GM18520 (cell line): ENCODE results near the gene CSF1.
"Not testable (repeated sequence)": the region's sequence is repeated elsewhere in the genome, so short reads cannot be mapped to it uniquely, and the experiment has no call there.

Experiments
- ATAC-seq: cut with Tn5 transposase; IDR thresholded peaks from one replicate; pipeline ENCODE4 v1.9.1; 2021; ENCODE audit not compliant: unreplicated experiment

The CSF1 gene

GRCh38 chr1:109910123-109910962 lies at the start of gene CSF1:
Gene CSF1 (plus strand): TSS chr1:109910849. CDS start chr1:109911024, 175 bp downstream.
- no peak for ATAC-seq

GRCh38 chr1:109861616-109862015 lies 49.0 kb upstream of the CSF1 start:
- not testable (repeated sequence) for ATAC-seq

DNA sequence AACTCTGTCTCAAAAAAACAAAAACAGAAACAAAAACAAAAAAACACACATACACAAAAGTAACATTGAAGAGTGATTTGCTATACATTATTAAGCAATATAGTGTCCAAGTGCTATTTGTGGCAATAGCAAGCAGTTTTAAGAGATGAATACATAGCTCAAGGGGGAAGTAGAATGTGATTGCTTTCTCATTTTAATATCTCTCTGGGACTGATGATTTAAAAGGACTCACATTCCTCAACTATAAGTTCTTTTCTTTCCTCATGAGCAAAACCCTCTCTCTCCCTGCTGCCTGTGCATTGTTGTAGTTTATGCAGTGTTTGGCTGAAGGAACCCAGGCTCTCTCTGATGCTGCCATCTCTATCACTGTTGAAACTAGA lies 47.0 kb upstream of the CSF1 start:
- no peak for ATAC-seq

- no peak for ATAC-seq
These were observed 46.4 kb upstream of the CSF1 start for GRCh38 chr1:109864047-109864822.

DNA sequence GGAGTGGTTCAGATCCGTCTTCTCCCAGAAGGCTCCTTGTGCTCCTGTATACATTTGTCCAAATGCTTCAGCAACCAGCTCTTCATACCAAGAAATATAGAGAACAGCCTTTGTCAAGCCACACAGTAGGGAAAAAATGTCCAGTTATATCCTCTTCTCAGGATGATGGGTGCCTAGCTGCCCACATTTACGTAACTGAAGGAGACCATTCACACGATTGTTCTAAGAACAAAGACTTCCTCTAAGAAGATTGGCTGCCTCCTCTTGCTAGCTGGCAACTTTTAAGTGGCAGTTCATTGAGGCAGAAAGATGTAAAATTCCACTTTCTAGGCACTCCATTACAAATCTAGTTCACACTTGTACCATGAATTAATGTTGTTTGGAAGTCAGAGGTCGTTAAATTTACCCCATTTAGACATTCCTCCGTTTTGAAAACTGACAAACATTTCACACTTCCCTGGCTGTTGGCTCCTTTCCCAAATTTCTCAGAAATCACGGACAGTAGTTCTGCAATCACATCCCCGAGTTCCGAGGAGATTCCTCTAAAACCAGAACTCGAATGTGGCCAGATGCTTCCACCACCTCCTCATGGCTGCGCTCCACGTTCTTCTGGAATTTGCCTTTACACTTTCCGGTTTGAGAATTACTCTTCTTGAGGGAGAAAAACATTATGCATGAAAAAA lies 45.6 kb upstream of the CSF1 start:
- no peak for ATAC-seq

GRCh38 chr1:109866071-109866470 lies 44.6 kb upstream of the CSF1 start:
- ATAC-seq, result no peak

DNA sequence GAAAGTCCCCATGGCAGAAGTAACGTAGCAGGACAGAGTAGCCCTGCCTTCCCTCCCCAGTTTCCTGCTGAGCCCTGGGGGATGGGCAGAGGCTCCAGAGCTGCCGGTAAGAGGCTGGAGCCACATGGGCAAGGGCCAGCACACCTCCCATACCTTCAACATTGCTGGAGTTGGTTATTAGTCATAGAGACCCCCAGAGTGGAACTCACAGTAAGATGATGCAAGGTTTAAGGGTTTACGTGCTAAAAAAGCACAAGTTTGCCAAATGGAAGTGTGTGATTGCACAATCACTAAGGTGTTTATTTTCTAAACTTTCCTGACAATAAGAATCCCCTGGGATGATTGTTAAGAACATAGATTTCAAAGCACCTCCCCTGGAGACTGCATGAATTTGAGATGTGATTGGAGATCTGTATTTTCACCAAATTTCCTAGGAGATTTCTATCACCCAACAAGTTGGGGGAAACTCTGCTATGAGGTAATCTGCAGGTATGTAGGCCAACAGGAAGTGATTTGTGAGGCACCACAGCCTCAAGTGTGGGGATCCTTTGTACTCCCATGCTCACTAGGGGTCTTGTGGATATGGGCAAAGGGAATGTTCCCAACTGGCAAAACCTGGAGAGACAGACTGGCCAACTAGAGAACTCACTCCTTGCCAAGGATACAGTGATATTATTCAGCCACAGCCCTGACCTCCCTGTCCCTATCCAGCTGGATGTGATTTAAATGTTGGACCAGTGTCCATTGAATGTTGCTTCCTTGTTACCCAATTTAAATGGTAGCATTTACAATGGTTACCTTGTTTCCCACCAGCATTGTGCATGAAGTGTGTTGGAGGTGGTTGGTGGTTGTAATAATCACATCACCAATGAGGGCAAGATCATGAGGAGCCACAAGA lies 37.1 kb upstream of the CSF1 start:
- no peak for ATAC-seq

DNA sequence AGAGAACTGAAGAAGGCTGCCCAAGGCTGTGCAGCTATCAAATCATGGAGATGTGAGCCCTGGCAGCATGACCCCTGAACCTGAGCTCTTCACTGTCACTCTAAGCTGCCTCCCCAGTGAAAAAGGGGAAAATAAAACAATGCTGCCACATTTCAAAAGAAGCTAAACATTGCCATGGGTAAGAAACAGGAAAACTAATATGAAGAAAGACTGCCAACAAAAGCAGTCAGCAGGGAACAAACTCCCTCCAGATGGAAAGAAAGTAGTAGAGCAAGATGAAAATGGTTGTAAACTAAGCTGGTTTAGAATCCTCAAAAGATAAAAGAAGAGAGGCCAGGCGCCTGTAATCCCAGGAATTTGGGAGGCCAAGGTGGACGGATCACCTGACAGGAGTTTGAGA lies 36.2 kb upstream of the CSF1 start:
- no peak for ATAC-seq

- no peak for ATAC-seq
These were observed 34.8 kb upstream of the CSF1 start for GRCh38 chr1:109875874-109876273.

DNA sequence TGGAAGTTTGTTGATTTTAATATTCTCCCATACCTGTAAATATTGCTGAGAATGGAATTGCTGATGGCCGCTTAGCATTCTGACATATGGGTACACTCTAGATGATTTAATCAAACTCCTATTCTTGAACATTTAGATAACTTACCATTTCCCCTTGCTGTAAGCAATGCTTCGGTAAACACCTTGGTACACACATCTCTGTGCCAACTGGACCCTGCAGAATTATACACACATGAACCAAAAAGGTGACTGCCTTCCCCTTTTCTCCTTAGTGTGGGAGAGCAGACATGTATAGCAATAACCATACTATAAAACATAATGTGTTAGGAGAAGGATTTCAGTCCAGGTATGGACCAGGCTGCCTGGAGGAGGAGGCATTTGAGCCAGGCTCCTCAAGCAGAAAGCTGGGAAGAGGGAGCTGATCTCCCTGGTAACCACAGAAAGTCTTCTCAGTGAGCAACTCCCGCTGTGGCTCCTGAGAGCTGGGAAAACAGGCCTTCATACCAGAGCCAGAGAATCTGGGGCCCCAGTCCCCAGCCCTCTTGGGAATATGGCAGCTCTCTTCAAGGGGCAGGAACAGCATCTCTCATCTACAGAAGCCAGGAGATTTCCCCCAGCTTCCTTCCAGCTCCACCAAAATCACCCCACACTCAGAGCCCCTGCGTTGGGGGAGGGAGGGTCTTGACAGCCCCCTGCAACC lies 33.9 kb upstream of the CSF1 start:
- ATAC-seq, result no peak

DNA sequence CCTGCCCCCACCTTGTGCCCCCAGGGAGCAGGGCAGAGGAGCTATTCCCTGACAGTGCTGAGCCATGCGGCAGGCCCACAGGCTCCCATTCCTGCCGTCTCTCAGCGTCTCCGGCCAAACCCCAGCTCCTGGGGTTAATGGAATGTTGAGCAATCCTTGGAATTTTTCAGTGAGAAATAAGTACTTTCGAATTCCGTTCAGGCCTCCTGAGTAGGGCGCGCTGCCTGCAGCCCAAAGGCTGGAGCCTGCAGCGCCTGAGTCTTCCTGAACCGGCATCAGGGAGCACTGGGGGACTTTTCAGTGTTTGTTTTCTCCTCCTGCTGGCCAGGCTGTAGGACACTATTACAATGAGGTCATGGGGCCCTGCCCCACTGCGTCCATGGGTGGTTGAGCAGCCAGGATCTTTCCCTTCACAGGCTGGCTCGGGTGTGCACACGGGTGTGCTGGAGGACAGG lies 33.3 kb upstream of the CSF1 start:
- no peak for ATAC-seq

DNA sequence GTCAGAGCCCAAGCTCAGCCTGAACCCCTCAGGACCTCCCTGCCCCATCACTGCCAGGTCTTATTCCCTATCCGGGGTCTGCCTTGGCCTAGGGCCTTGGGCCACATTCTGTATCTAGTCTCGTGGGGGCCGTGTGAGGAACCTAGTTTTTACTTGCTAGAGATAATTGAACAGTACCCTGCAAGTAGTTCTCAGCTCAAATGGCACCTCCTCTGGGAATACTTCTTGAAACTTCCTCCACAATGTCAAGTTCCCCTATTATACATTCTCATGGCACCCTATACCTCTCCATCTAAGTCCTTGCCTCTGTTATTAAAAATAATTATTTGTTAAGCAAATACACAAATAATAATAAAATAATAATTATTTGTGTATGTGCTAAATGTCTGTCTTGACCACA lies 32.9 kb upstream of the CSF1 start:
- ATAC-seq, result no peak

DNA sequence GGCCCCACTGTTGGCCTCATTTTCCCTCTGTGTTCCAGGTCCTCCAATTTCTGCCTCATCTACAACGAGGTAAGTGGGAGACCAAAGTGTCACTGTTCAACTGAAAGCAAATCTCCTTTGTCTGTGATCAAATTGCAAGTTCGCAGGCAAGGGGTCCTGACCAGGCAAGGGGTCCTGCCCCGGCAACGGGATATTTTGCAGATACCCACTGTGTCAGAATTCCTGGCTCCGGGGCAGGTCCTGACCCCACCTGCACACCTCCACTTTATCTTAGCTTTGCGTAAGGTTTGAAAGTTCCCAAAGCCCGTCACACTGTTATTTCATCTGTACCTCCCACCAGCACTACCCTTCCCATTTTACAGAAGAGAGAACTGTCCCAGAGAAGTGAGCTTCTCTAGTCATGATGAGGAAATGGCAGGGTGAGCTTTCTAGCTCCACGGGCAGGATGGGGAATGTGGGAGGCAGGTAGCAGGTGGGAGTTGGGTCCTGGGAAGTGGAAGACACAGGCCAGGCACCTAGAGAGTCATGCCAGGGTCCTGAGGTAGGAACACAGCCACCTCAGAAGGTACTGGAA lies 32.0 kb upstream of the CSF1 start:
- no peak for ATAC-seq

GRCh38 chr1:109879371-109879770 lies 31.3 kb upstream of the CSF1 start:
- ATAC-seq, result not testable (repeated sequence)

DNA sequence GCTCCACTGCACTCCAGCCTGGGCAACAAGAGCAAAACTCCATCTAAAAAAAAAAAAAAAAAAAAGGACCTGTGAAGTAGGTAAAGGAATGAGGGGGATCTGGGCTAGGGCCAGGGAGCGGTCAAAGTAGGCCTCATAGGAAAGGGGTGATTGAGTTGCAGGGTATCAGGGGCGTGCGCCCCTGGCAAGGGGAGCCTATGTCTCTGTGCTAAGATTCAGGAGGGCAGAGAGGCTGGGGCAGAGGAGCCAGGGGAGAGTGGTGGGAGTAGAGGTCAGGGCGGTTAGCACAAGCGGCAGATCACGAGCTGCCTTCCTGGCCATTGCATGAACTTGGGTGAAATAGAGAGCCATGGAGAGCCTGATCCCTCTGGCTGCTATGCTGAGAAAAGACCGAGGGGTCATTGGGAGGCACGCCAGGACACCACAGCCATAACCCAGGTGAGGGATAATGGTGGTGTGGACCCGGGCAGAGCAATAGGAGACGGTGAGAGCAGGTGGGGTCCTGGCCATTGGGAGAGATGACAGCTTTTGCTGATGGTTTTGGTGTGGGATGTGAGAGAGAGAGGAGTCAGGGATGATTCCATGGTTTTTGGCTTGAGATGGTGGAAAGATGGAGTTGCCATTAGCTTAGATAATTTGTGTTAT lies 30.6 kb upstream of the CSF1 start:
- no peak for ATAC-seq

DNA sequence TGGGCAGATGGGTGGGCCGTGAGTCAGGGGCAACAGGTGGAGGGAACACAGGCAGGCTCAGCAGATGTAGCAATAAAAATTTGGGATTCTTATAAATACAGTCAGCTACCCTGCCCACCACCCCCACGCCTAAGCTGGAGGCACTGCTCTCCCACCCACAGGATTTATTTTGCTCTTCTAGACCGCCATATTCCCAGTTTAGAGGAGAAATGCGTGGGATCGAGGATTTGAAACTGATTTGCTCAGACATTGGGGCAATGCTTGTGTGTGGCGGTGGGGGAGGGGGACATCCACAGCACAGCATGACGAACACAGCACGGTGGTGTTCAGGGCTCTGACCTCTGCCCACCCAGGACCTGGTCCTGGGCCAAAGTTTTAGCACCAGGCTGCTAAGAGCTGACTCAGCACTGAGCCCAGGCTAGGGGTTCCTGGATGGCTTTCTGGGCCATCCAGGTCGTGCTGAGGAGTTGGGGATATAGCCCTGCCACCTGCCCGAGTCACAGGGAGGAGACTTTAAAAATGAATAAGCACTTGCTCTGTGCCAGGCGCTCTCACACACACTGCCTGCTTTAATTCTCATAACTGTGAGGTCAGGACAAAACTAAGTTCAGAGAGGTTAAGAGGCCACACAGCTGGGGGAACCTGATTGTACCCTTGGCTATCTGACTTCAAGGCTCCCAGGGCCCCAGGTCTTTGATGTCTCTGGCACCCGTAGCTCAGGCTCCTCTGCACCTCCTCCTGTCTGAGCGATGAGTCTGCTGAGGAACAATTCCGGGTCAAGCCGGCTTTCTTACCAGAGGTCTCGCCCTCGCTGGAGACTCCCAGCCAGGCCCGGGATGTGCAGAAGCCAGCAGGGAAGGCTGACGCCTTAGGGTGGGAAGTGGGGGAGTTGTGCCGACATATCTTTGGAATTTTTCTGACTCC lies 29.4 kb upstream of the CSF1 start:
- no peak for ATAC-seq

GRCh38 chr1:109881906-109882287 lies 28.8 kb upstream of the CSF1 start:
- no peak for ATAC-seq
